Prostate gland (tissue), 2 donors: ENCODE measurements around the gene TBCCD1.

Source experiments
- CTCF ChIP-seq, 4 experiments: fragments of 200-600 bp in 2 of 4; fragments of 450-650 bp in 2 of 4; sonication (generic) in 2 of 4; IDR thresholded peaks; 1 replicate in 3 of 4; 2 replicates in 1 of 4; pipeline ENCODE4 v1.5.1; 2016 to 2019; ENCODE audit warnings: antibody characterized with exemption in 4 of 4, mild to moderate bottlenecking in 2 of 4, moderate library complexity in 2 of 4
- POLR2A ChIP-seq: fragments of 450-650 bp; IDR thresholded peaks from one replicate; pipeline ENCODE4 v1.6.1; 2016; ENCODE audit warnings: antibody characterized with exemption, mild to moderate bottlenecking
- POLR2AphosphoS5 ChIP-seq: sonication (generic); formaldehyde crosslinking; IDR thresholded peaks from one replicate; pipeline ENCODE4 v1.6.1; 2017; ENCODE audit warnings: antibody characterized with exemption

- TF ChIP-seq CTCF (IDR thresholded peaks at IDR 0.05): no peak
- no peak for TF ChIP-seq POLR2A
- TF ChIP-seq POLR2AphosphoS5: no peak
Measured at GRCh38 chr3:186612065-186612464, 44.9 kb upstream of the TBCCD1 start.
